ENCODE measurements around the gene DYNLRB2.

The DYNLRB2 gene

DNA sequence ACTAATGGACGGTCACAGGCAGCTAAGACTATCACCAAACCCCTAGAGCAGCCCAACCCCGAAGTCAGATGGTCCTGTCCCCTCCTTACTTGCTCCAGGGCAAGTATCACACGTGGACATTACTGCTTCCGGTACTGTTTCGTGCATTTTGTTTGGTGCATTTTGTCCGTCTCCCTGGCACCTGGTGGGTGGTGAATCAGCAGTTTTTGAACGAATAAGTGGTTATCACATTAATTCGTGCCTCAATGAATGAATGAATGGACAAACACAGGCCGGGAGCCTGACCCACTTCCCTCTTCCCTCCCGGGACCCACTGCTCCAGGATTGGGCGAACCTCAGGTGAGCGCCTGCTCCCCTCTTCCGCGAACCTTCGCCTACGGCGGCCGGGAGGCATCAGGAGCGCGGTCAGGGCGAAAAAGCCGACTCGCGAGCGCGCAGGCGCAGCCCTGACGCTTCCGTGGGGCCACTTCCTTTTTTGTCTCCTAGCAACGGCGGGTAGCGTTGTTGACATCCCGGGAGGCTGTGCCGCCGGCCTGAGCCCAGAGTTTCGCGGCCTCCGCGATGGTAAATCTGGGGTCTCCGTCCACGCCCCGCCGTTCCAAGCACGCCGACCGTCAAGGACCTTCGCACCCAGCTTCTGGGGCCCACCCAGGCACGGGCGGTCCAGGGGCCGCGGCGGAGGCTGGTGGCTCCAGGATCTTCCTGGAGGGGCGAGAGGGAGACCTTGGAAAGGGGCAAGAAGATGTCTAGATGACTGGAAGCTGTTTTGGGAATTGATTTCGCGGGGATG lies at the start of gene DYNLRB2:
TSS of gene DYNLRB2 (plus strand) at position 478 of the 790 bp plus-strand sequence. CDS start at position 562, 84 bp downstream.
- DNase-seq: peak; percentile 94

DNA sequence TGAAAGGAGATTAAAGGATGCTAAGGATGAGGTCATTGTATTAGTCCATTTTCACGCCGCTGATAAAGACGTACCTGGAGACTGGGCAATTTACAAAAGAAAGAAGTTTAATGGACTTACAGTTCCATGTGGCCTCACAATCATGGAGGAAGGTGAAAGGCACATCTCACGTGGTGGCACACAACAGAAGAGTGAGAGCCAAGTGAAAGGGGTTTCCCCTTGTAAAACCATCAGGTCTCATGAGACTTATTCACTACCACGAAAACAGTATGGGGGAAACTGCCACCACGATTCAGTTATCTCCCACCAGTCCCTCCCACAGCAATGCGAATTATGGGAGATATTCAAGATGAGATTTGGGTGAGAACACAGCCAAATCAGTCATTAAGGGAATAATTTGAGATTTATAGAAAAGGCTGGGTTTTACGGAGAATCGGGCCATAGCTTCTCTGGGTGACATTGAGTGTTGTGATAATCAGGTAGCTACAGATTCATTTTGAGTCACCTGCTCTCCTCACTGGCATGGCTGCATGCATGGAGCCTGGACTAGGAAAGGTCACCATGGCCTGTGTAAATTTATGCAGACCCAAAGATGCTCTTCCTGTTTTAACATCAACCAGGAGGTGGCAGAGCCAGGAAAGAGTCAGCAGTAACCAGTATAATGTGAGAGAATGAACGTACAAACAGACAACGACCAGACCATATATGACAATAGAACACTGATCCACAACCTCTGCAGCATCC lies 40.5 kb upstream of the DYNLRB2 start:
- DNase-seq: no peak

- no peak for DNase-seq
These were observed 39.8 kb upstream of the DYNLRB2 start for GRCh38 chr16:80500961-80501525.

- no peak for DNase-seq
These were observed 37.7 kb upstream of the DYNLRB2 start for GRCh38 chr16:80503107-80503506.

GRCh38 chr16:80507538-80507937 lies 33.3 kb upstream of the DYNLRB2 start:
- no peak for DNase-seq

GRCh38 chr16:80509872-80510271 lies 30.9 kb upstream of the DYNLRB2 start:
- DNase-seq: no peak

GRCh38 chr16:80511824-80512592 lies 28.8 kb upstream of the DYNLRB2 start:
- no peak for DNase-seq

DNA sequence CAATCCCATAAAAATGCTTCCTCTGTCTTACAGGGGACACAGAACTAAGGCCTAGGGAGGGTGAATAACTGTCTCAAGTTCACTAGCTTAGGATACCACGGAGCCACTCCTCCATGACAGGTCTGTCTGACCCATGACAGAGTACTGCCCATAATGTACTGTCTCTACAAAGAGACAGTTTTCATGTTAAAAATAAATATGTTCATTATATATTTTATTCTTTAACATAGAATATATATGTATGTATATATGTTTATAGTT lies 28.3 kb upstream of the DYNLRB2 start:
- no peak for DNase-seq

GRCh38 chr16:80515374-80515773 lies 25.4 kb upstream of the DYNLRB2 start:
- DNase-seq: no peak

DNA sequence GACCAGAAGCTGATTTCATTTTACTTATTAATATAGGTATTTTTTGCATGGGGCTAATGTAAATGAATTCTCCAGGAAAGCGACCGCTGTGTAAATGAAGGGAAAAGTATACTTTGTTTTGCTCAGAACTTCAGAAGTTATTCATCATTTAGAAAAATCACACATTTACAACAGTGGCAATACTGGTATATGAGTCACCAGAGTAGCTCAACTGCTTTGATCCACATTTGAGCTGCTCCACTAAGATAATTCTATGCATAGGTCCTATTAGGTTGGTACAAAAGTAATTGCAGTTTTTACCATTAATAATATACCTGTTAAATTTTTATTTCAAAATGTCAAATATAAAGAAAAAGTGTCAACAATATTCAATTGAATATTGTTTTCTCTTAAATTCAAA lies 22.9 kb upstream of the DYNLRB2 start:
- no peak for DNase-seq

DNA sequence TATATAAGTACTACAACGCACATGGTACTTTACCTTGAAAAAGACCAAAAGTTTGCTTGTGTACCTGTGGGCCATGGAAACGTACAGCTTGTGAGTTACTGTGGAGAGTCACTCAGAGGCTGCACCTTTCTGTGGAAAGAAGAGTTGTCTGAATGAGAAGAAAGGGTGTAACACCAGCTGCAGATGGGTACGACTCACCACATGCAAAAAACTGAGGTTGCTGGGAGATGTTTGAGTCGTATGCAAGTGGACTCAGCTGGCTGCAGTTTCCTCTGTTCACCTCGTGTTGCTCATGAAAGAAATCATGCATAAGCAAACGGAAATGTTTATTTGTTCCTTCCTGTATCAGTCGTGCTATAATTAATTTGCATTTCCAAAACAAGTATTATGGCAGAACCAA lies 22.4 kb upstream of the DYNLRB2 start:
- DNase-seq: no peak

DNA sequence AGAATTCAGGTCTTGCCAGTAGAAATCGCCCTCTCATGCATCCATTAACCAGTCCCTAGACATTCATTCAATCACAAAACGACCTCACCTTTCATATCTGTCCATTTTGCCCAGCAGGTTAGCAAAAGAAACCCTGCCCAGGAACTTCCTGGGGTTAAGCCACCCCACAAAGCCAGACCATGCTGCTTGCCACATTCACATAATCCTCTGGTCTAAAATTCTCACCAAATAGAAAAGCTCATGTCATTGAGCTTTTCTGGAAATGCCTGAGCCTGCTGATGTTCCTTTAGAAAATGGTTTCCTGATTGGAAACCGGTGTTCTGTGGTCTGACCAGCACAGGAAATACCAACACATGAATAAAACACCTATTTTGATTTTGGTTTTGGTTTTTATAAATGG lies 21.6 kb upstream of the DYNLRB2 start:
- DNase-seq: no peak

DNA sequence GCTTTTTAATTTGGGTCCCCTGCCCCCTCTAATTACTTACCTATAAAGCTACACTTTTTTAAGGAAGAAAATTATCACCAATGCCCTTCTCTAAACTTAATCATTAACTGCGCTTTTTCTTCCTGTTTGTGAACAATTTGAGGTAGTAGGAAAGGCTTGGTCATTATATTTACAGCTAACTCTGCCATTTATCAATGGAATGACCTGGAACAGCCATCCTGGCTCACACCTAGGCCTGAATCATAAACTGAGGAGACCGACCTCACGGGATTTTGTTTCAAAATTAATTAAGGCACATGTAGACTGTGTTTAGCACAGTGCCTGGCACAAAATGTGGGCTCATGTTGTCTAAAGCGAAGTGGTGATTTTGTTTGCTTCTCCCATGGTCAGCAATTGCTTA lies 15.4 kb upstream of the DYNLRB2 start:
- no peak for DNase-seq

- peak; percentile 68 for DNase-seq
These were observed 14.3 kb upstream of the DYNLRB2 start for GRCh38 chr16:80526418-80527061.

DNA sequence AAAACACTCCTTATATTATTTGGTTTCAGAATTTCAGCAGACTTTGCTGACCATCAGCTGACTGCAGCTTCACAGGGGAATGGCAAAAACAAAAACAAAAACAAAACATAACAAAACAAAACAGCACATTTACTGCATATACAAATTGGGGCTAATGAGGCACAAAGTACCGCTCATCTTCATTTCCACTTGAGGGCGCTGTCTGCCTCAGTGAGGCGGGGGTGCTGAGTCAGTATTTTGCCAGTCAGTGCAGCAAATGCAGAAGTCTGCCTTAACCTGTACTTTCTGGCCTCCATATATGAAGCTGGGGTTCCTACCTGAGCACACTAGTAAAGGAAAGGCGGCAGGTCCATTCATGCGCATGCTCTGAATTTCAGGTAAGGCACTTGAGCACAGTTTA lies 13.5 kb upstream of the DYNLRB2 start:
- no peak for DNase-seq

DNA sequence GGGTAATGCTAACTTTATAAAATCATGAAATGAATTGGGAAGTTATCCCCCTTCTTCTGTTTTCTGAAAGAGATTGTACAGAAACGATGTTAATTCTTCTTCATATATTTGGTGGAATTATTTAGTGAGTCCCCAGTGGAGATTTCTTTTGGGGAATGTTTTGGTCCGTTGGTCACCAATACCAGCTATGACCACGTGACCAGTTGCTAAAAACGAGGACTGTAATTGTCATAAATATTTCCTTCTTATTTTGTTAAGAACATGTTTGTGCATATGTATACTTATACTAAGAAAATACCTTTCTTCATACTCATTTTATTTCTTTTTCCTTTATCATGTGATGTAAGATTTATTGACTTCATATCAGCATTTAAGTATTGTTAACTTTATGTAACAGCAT lies 10.3 kb upstream of the DYNLRB2 start:
- DNase-seq: no peak

GRCh38 chr16:80536238-80536637 lies 4.6 kb upstream of the DYNLRB2 start:
- DNase-seq: no peak

DNA sequence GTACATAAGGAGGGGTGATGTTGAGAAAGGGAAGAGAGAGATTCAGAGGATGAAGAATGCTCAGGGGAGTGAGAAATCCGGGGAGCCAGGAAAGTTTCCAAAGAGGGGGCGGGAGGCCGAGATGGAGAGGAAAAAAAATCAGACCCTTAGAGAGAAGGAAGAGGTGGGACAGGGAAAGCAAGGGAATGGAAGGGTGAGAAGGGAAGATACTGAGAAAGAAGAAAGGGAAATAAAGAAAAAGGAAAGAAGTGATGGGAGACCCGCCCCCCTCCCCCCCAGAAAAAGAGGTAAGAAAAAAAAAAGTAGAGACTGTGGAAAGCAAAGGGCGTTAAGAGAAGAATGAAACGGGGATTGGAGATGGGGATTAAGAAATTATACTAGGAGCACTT lies 507 bp downstream of the DYNLRB2 start:
- no peak for DNase-seq

DNA sequence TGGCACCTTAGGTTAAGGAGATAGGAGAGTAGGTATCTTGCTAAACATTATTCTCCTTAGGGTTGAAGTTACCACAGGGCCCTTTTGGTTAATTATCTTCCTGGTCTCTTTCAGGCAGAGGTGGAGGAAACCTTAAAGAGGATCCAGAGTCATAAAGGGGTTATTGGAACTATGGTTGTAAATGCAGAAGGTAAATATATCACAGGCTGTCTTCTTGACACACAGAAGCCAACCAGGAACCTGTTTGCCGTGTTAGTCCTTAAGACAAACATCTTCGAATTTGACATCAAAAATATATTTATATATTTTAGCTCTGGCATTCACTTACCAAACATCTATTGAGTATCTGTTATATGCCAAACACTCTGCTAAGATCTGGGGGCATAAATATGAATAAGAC lies 2.4 kb downstream of the DYNLRB2 start:
- DNase-seq: no peak

DNA sequence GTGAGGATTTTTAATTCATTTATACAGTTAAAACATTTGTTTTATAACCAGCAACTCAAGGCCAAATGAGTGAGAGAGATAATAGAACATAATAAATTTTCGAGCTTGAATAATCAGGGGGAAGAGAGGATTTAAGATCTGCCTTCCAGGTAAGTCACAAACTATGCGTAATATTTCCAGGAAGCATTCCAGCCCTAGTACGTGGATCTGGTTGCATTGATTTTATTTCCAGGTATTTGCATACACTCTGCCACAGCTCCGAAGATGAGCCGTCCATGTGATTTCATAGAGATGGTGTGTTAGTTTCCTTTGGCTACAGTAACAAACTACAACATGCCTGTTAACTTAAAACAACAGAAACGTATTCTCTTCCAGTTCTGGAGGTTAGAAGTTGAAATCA lies 3.5 kb downstream of the DYNLRB2 start:
- DNase-seq: no peak

DNA sequence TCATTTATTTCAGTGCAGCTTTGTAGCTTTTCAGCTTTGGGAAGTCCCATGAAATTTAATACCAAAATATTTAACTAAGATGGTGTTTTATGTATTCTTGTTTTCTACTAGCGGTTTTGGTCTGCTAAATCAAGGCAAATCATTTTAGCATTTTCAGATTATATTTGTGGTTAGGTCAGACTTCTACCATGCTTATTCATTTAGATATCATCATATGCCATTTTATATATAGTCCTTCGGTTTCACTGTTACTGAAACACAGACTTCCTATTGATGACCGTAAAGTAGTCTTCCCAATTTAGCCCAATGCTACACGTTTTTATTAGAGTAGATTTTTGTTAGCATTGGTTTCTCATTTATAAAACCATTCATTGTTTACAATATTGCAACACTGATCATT lies 5.5 kb downstream of the DYNLRB2 start:
- DNase-seq: no peak

GRCh38 chr16:80547145-80547544 lies 6.4 kb downstream of the DYNLRB2 start:
- DNase-seq: no peak

GRCh38 chr16:80552277-80552676 lies 11.5 kb downstream of the DYNLRB2 start:
- DNase-seq: no peak

Measured in right forelimb (tissue), 1 donor.